HTR-8/SVneo (cell line): ENCODE data around the gene LRRC27.

Experiments
- DNase-seq: peaks from one replicate; pipeline ENCODE4 v3.0.0; 2011; ENCODE audit warnings: low spot score, mixed read lengths; ENCODE audit not compliant: insufficient read length
- FAIRE-seq: peaks from 2 replicates; lab custom pipeline; 2011; peaks lifted over from hg19 to GRCh38; lab: Jason Lieb, UNC

Gene LRRC27

DNA sequence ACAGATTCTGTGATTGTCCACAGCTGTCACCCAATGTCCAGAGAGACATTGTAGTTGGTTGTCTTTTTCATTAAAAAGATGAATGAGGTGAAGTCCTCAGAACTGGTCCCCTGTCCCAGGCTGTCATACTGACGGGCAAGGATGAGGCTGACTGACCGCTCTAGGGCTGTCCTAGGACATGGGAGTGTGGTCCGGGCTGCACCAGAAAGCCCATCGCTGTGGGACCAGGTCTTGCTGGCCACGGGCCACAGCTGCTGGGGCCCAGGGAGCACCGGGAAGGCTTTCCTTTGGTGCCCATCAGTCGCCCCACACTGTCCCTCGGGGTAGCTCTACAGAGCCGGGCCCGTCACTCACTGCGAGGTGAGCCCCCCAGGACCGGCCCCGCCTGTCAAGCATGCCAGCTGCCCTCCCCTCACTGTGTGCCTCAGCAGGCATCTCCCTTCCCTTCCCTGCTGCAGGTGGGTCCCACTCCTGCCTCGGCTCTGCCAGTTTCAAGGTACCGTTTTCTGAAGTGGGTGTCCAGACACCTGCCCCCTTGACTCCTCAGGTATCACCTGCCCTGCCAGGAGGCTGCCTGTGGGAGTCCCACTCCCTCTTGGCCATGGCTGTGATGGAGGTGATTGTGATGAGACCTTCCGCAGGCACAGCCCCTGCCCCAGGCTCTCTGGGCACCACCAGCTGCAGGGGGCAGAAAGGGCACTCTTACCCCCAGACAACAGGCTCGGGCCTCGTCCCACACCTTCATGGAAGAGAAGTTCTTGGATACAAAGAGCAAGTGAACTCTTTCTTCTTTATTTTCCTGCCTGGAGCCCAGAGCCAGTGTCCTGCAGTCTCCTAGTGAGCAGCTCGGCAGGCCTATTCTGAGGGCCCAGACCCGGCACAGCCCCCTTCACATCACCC, 21.7 kb downstream of the LRRC27 start:
- FAIRE-seq (no peak), DNase-seq (no peak)

DNA sequence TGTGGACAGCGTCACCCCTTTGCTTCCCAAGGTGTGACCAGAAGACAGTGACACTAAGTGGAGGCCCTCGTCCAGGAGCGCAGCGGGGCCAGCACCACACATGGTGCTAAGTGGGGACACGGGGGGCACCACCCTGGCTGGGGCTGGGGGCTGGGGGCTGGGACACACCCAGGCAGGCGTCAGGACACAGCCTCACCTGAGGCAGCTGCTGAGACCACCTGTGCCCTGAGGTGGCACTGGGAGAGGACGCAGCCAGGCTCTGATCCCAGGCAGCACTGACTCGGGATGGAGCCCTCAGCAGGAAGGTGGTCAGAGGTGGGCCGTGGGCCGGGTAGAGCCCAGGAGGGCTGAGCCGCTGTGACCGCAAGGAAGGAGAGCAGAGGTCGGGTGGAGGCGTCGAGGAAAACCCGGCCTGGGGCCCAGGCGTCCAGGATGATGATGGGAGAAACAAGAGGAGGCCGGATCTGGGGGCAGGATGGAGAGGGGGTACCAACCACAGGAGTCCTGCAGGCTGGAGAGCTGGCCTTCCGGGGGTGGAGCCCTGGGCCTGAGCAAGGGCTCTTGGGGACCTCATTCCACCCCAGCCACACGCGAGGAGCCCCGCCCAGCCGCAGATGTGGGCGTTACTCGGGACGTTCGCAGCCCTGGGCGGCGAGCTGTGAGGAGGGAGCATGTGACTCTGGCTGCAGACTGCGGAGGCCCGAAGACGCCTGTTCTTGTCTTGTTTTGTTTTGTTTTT, 22.5 kb downstream of the LRRC27 start:
- DNase-seq (no peak), FAIRE-seq (no peak)

- FAIRE-seq (no peak), DNase-seq (no peak)
Measured at GRCh38 chr10:132355297-132355696, 23.3 kb downstream of the LRRC27 start.

- DNase-seq: no peak
- FAIRE-seq: no peak
Measured at GRCh38 chr10:132355754-132356153, 23.8 kb downstream of the LRRC27 start.

GRCh38 chr10:132356621-132357195, 24.7 kb downstream of the LRRC27 start:
- FAIRE-seq: no peak
- DNase-seq: no peak

DNA sequence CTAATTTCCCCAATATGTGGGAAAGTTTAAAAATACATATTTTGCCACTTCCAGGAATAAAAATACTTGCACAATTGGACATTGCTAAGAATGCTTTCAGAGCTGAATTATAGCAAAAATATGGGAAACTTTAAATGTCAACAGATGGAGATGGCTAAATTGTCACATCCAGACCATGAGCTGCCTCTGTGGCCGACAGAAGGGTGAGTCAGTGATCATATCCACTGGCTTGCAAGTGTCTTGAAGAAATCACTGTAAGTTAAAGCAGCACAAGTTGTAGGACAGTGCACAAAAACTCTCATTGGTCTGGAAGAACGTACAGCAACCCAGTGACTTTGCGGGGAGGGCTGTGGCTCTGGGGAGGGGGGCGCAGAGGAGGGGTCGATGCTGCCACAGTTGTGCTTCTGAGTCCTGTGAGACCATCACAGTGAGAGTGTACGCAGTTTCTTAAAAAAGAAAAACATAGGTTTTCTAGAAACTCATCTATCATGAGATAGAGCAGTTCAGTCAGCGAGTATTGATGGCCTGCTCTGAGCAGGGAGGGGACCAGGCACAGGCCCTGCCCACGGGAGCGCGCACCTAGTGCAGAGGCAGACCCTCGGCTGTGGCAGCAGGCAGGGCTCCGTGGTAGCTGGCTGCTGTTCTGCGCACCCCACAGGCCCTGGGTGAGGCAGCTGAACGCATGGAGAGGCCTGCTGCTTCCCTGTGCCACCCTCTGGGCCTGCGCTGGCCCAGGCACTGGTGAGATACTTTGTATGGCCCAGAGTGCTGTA, 25.5 kb downstream of the LRRC27 start:
- DNase-seq (no peak), FAIRE-seq (no peak)

- DNase-seq (no peak), FAIRE-seq (no peak)
Measured at GRCh38 chr10:132359305-132360040, 27.5 kb downstream of the LRRC27 start.

GRCh38 chr10:132360766-132361447, 28.9 kb downstream of the LRRC27 start:
- peak; percentile 14 for DNase-seq
- FAIRE-seq: no peak

DNA sequence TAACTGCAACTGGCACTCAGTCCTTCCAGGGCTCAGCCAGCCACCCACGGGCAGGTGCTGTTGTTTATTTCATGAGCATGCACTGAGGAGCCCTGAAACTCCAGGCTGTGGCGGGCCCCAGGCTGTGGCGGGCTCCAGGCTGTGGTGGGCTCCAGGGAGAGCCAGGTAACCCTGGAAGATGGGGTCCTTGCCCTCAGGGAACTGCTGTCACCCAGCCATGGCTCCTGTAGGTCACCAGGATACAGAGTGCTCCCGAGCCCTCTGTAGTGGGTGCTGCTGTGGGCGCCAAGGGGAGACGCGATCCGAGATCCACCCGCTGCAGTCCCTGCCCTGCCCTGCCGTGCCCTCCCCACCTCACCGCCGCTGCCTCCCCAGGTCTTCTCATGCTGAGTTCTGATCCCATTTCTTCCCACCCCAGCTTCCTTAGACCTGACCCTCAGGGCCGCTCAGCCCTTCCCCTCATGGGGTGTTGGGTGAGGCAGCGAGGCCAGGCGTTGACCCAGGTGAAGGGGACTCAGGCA, 29.6 kb downstream of the LRRC27 start:
- no peak for FAIRE-seq
- DNase-seq: no peak

- DNase-seq: no peak
- FAIRE-seq: no peak
Measured at GRCh38 chr10:132362151-132362611, 30.2 kb downstream of the LRRC27 start.

GRCh38 chr10:132363376-132363775, 31.4 kb downstream of the LRRC27 start:
- DNase-seq (no peak), FAIRE-seq (no peak)

DNA sequence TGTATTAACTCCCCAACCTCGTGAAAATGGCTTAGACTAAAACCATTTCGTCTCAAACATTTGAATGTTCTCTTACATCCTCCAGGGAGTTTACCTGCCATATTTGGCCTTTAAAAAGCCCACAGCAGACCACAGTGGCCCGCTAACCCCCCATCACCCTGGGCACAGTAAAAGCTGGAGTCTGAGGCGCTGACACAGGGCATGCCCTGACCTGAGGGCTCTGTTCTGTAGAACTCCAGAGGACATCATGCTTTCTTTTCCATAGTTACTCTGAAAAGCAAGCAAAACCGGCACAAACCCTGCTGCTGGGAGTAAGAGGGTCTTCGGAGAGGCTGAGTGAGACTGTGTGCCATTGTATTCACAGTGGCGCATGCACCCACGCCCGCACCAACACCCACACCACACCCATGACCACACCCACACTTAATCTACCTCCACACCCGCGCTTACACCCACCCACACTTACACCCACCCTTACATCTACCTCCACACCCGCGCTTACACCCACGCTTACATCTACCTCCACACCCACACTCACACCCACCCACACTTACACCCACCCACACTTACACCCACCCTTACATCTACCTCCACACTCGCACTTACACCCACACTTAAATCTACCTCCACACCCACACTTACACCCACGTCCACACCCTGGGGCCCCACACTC, 32.1 kb downstream of the LRRC27 start:
- FAIRE-seq (peak; percentile 100), DNase-seq (peak; percentile 17)

- FAIRE-seq (no peak), DNase-seq (no peak)
Measured at GRCh38 chr10:132364594-132364970, 32.6 kb downstream of the LRRC27 start.

- DNase-seq (no peak), FAIRE-seq (no peak)
Measured at GRCh38 chr10:132365102-132365501, 33.1 kb downstream of the LRRC27 start.

DNA sequence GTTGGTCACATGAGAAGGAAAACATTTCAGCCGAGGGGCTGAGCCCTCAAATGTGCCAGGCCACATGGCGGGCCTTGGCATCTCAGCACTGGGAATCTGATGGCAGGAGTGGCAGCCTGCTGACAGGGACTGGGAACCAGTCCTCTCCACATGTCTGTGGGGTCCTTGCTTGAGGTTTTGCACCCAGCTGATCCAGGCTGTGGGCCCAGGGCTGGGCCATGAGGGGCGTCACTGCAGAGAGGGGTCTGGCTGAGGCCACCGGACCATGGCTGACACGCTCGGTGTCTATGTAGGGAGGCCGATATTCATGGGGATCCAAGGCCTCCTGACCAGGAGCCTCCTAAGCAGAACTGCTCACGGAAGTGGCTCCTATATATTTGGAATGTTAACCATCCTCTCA, 34.0 kb downstream of the LRRC27 start:
- FAIRE-seq (no peak), DNase-seq (no peak)

- DNase-seq (no peak), FAIRE-seq (no peak)
Measured at GRCh38 chr10:132366499-132366898, 34.5 kb downstream of the LRRC27 start.

DNA sequence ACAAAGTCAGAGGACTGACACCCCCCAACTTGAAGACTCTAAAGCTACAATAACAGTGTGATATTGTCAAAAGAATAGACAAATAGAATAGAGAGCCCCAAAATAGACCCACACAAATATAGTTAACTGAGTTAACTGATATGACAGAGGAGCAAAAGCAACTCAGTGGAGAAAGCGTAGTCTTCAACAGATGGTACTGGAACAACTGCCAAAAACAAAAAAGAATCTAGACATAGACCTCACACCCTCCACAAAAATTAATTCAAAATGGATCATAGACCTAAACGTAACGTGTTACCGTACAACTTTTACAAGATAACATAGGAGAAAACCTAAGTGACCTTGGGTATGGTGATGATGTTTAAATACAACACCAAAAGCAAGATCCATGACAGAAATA, 36.4 kb downstream of the LRRC27 start:
- DNase-seq (no peak), FAIRE-seq (no peak)

DNA sequence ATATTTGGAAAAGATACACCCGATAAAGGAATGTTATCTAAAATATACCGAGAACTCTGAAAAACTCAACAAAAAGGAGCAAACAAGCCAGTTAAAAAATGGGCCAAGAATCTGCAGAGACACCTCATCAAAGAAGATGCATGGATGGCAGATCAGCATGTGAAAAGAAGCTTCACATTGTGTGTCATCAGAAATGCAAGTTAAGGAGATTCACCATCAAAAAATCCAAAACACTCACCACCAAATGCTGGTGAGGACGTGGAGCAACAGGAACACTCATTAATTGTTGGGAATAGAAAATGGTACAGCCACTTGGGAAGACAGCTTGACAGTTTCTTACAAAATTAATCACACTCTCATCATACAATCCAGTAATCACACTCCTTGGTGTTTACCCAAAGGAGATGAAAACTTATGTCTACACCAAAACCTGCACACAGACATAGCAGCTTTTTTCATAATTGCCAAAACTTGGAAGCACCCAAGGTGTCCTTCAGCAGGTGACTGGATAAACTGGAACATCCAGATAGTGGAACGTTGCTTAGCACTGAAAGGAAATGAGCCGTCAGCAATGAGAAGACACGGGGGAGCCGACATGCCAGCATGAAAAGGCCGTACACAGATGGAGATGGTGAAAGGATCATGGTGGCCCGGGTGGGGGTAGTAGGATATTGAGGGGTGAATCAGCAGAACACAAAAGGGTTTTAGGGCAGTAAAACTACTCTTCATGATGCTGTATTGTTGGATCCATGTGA, 37.1 kb downstream of the LRRC27 start:
- DNase-seq: no peak
- no peak for FAIRE-seq
